NCI-H524 (cell line): ENCODE results near the gene MYO15B.

Experiments used
- DNase-seq, 2 experiments: peaks; one replicate each; lab custom pipeline; 2025; lab: John Stamatoyannopoulos, UW

MYO15B gene

GRCh38 chr17:75639327-75639726, 51.7 kb downstream of the MYO15B start:
- no peak for DNase-seq

DNA sequence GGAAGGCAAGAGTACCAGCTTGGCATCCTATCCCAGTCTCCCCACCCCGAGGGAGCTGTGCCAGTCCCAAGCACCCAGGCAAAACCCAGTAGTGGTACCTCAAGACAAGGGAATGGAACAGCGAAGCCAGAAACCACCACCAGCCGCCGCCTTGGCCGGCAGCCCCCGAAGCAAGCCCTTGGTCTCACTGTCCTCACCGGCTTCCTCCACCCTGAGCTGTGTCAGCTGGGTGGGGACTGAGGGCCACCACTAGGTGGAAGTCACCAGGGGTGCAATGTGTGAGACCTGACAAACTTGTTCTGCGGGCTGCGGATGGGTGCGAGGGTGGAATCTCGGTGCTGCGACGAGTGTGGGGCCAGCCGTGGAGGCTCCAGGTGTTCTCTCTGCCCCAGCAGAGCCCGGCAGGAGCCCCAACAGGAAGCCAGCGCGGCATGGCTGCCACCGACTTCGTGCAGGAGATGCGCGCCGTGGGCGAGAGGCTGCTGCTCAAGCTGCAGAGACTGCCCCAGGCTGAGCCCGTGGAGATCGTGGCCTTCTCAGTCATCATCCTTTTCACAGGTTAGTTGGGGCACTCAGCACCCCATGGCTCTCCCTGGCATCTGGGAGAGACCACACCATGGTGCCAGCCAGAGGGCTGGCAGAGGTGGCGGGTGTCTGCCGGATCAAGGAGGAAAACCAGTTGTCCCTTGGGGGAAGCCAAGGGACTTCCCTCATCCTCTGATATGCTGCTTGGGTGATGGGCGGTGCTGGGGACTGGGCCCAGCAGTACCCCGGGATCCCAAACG, 52.4 kb downstream of the MYO15B start:
- no peak for DNase-seq

- no peak for DNase-seq
Measured at GRCh38 chr17:75640556-75641119, 53.0 kb downstream of the MYO15B start.

DNA sequence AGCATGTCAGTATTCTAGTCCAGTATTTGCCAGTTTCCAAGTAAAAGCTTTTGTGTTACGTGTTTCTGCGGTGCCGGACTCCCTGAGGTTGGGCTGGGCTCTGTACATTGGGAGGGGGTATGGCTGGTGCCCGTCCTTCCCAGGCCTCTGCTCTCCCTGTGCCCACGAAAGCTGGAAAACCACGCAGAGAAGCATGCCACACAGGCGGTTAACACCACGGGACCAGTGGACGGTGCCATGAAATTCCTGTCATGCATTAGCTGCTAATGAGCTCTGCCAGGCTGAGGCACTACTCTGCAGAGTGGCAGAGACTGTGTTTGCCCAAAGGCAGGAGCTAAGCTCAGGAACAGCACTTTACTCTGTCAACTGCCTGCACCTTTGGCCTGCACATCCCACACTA, 53.7 kb downstream of the MYO15B start:
- DNase-seq, result no peak

- DNase-seq, result no peak
Measured at GRCh38 chr17:75642182-75642783, 54.7 kb downstream of the MYO15B start.

DNA sequence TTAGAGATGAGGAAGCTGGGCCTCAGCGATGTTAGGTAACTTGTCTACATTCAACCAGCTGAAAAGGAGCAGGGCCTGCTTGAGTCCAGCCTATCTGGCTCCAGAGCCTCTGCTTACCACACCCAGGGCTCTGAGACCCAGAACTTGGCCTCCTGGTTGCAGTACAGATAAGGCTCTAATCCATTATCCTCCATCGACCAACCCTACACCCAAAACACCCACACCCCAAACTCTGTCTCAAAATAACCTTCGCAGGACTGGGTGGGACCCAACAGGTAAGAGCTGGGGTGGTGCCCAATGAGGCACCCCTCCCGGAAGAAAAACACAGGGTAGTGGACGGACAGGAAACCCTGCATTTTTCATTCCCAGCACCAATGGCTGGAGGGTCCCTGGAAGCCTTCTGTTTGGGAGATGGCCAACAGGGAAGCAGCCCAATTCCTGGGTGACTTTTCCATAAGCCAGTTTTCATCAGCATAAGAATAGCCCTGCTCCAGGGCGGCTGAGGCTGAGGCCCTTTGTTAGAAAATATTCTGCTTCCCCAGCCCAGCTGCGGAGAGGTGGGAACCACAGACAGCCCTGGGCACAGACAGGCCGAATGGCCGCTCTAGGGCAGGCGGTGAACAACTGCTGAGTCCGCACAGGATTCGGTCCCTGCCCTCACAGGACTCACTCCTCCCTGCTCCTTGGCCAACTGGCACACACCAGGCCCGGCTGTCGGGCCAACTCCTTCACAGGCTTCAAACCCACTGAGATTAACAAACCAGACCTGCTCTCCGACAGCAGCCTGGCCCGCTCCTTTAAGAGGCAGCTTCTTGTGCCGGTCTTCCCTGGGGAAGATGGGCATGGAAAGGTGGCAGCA, 55.4 kb downstream of the MYO15B start:
- no peak for DNase-seq

DNA sequence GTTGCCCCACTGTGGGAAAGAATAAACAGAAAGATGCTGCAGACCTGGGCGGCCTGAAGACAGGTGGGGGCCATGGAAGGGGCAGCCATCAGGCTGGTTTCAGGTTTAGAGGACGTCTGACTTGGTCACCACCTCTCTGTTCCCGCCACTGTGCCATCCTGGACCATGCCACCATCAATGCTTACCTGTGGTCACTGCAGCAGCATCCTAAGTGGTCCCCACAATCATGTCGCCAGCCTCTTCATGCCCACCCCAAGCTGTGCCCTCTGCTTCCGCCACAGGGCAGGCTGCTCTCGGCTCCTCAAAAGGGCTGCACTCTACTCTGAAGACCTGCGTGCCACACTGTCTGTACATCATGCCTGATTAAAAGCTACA, 56.0 kb downstream of the MYO15B start:
- no peak for DNase-seq

DNA sequence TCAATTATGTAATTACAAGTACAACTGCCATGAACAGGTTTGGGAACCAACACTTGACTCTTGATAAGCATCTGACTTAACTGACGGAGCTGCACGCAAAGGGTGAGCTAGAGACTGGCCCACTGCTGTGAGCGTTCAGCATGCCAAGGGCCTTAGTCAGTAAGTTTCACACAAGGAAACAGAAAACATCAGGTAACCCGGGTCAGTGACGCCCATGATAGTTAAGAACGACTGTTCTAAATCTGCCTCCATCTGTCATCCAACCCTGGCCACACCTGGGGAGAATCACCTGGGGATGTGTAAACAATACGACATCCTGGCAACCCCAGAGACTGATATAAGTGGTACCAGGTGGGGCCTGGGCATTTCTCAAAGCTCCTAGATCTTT, 57.9 kb downstream of the MYO15B start:
- DNase-seq, result no peak

DNA sequence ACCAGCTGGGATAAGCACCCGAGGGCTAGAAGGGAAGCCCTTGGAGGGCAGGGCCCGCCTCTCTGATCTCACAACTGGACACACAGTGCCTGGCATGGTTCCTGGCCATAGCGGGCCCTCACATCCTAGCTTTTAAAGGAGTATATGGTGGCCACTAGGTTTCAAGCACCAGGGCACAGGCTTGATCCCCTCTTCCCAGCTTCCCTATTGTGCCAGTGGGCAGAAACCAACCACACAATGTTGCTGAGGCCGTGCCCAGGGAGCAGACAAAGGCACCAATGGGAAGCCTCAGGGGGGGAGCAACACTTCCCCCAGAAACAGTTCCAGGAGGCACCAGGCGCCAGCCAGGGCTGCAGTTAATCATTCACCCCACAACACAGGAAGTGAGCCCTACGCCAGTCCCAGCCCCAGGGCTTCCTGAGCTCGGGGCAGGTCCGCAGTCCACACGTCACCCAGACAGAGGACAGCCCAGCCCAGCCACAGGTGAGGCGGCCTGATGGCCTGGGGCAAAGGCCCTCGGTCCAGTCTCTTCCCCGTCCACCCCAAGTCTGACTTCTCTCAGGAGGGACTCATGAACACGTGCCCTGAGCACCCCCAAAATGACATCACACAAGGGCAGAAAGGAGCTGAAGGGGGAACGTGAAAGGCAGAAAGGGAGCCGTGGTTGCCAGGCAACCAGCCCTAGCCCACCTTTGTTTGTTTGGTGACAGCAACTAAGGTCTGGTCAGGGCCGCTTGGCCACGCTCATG, 58.5 kb downstream of the MYO15B start:
- DNase-seq, result no peak

GRCh38 chr17:75646638-75646992, 59.0 kb downstream of the MYO15B start:
- DNase-seq, result no peak

DNA sequence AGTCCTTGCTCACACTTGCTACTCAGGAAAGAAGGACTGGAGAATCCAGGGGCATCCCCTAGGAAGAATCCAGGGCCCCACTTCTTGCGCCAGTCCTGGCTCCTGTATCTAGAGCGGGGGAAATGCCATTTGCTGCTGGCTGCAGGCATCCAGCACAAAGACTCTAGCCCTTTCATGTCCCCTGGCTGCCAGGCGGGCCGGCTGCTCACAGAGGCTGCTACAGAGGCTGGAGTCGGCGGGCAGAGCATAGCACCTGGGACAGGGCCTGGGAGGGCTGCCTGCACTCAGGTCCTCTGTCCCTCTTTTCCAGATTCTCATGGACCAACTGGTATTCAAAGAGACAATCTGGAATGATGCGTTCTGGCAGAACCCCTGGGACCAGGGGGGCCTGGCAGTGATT, 59.5 kb downstream of the MYO15B start:
- no peak for DNase-seq

DNA sequence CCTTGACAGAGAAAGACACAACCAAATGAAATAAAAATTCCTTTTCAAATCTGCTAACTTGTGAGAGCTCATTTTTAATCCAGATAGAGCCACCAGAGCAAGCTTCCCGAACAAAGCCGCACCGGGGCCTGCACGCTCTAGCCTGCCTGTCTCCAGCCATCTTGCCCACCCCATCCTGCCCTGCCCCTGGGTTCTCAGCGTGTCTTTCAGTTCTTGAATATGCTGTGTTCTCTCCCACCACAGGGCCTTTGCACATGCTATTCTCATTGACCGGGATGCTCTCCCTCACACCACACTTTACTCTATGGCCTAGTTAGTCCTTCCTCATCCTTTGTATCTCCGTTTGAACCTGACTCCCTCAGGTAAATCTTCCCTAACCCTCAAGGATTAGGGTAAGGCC, 60.3 kb downstream of the MYO15B start:
- DNase-seq, result no peak

- no peak for DNase-seq
Measured at GRCh38 chr17:75649687-75650086, 62.1 kb downstream of the MYO15B start.

DNA sequence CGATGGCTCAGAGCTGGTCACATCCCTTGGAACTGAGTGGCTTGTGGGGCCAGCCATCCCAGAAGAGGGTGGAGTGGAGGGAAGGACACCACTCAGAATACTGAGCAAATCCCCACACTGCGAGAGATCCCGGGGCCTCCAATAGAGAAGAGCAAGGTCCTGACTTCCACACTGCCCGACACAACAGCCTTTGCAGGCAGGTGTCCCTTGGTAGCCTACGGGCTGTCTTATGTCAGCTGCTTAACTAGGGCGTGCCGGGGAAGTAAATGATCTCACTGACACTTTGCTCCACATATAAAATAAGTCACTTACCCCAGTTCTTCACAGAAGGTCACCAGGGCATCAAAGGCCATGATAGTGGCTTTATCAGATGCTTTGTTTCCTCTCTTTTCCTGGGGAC, 63.3 kb downstream of the MYO15B start:
- DNase-seq, result no peak

GRCh38 chr17:75652341-75652740, 64.7 kb downstream of the MYO15B start:
- no peak for DNase-seq

DNA sequence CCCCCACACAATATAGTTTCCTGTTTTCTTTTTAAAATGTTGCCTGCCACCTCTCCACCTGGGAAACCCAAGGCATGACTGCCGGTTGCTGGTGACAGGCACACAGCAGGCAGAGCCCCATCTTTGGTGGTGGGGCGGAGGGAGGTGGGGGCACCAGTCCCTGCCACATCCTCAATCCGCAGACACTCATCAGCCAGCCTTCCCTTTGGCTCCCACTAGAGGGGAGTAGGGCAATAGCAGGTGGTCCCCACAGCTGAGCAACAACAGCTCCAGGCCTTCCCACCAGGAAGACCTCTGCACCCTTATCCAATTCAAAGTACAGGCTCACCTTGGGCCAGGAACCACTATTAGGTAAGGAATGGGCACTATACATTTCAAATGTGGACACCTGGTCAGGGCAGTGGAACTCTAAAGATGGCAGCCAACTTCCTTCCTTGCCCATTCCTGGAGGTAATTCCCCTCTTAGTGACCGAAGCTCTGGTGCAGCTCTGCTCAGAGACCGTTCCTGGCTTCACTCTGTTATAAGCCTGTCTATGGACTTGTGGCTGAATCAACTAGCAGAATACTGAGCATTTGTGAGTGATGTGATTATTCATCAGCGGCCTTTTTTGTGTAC, 65.4 kb downstream of the MYO15B start:
- peak; percentile 44 to 57 for DNase-seq

DNA sequence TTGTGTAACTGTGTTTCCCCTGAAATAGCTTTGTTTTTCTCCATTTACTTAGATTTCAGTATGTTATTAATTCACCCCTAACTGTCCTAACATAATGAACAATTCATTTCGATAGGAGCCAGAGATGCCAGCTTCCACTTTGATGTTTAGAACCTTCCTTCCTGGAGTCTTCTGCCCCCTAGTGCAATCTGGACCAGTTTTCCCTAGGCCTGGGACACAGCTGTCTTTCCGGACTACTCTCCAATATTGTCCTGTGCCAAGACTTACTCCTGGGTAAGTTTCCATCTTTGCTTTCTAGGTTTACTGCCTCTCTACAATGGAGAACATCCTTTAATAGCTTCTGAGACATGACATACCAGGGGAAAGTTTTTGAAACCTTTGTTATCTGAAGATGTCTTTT, 66.6 kb downstream of the MYO15B start:
- DNase-seq, result no peak

- no peak for DNase-seq
Measured at GRCh38 chr17:75658237-75658636, 70.6 kb downstream of the MYO15B start.

DNA sequence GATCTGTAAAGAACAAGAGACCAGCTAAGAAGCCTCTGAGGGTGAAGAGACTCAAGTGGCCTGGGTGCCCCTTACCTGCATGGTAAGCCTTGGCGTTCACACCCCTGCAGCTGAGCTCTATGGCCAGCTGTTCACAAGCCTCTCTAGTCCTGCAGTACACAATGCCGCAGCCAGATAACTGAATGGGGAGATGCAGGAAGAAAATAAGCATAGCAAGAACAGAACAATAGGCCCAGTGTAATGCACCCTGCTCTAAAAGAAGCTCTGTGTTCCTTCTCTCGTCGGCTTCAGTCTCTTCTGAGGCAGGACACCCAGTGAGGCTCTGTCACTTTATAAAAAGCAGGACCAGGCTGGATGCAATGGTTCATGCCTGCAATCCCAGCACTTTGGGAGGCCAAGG, 73.9 kb downstream of the MYO15B start:
- DNase-seq, result no peak

DNA sequence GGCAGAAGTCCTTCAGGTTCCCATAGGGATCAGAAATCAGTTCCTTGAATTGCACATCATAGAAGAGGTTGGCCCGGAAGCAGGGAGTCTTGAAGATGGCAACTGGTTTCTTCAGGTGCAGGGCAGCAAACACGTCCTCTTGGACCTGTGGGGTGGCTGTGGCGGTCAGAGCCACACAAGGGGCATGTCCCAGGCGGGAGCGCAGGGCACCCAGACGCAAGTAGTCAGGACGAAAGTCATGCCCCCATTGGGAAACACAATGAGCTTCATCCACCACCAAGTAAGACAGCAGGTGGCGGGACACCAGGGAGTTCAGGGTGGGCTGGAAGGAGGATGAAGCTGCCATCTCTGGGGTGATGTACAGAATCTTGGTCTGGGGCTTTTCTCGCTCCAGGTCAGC, 74.9 kb downstream of the MYO15B start:
- DNase-seq, result no peak

GRCh38 chr17:75664099-75664549, 76.5 kb downstream of the MYO15B start:
- DNase-seq, result no peak

- DNase-seq, result no peak
Measured at GRCh38 chr17:75665981-75666380, 78.4 kb downstream of the MYO15B start.
